GM23338 (cell line): ENCODE results near the gene TECR. TPM values are rescaled to one million over a fixed set of nuclear protein-coding genes. Genes with fewer than 3 reads are reported as not detected.

Source experiments
- ATAC-seq: fragments of 200-7000 bp; cut with Tn5 transposase; 3 replicates; pipeline ENCODE4 v1.9.1; 2020
- DNase-seq: peaks from one replicate; pipeline ENCODE4 v3.0.0-alpha.2; 2015; ENCODE audit warnings: low spot score
- H2AFZ ChIP-seq: fragments of 200-600 bp; sonication (generic); 2 replicates; pipeline ENCODE4 v1.8.0; 2016; ENCODE audit warnings: antibody characterized with exemption, mild to moderate bottlenecking, moderate library complexity
- H3F3A ChIP-seq: fragments of 200-600 bp; sonication (generic); replicated peaks from 2 replicates; pipeline ENCODE4 v1.8.0; 2017; ENCODE audit warnings: antibody characterized with exemption, mixed run types, low read depth
- H3K27ac ChIP-seq: fragments of 200-600 bp; sonication (generic); 2 replicates; pipeline ENCODE4 v1.6.1; 2016; ENCODE audit warnings: low read depth
- H3K27me3 ChIP-seq: fragments of 200-600 bp; sonication (generic); 2 replicates; pipeline ENCODE4 v1.8.0; 2016; ENCODE audit warnings: mild to moderate bottlenecking, mixed run types, moderate library complexity; ENCODE audit not compliant: insufficient read depth
- H3K36me3 ChIP-seq: fragments of 200-600 bp; sonication (generic); 2 replicates; pipeline ENCODE4 v1.8.0; 2016; ENCODE audit warnings: mild to moderate bottlenecking; ENCODE audit not compliant: insufficient read depth
- H3K4me1 ChIP-seq: fragments of 200-600 bp; sonication (generic); 2 replicates; pipeline ENCODE4 v1.8.0; 2016; ENCODE audit warnings: mild to moderate bottlenecking, moderate library complexity; ENCODE audit not compliant: insufficient read depth
- H3K4me2 ChIP-seq: fragments of 200-600 bp; sonication (generic); 2 replicates; pipeline ENCODE4 v1.7.1; 2017; ENCODE audit warnings: mixed run types
- H3K4me3 ChIP-seq: fragments of 200-600 bp; sonication (generic); 2 replicates; pipeline ENCODE4 v1.6.1; 2016; ENCODE audit warnings: mixed run types
- H3K79me2 ChIP-seq: fragments of 200-600 bp; sonication (generic); replicated peaks from 2 replicates; pipeline ENCODE4 v1.8.0; 2017; ENCODE audit warnings: mild to moderate bottlenecking; ENCODE audit not compliant: insufficient read depth
- H3K9me2 ChIP-seq: fragments of 200-600 bp; sonication (generic); 2 replicates; pipeline ENCODE4 v1.8.0; 2017; ENCODE audit not compliant: insufficient read depth
- H4K20me1 ChIP-seq: fragments of 200-600 bp; sonication (generic); replicated peaks from 2 replicates; pipeline ENCODE4 v1.8.0; 2017; ENCODE audit warnings: mild to moderate bottlenecking; ENCODE audit not compliant: insufficient read depth
- H3K27ac Mint-ChIP-seq: 2 replicates; pipeline ENCODE4 v1.8.0; 2020; ENCODE audit warnings: inconsistent platforms, mild to moderate bottlenecking, moderate library complexity, mixed read lengths
- H3K27me3 Mint-ChIP-seq: 3 replicates; pipeline ENCODE4 v1.8.0; 2022; ENCODE audit warnings: low read depth, mild to moderate bottlenecking, moderate library complexity, mixed read lengths, inconsistent platforms; ENCODE audit not compliant: insufficient read depth, poor library complexity
- H3K36me3 Mint-ChIP-seq: 3 replicates; pipeline ENCODE4 v1.8.0; 2021; ENCODE audit warnings: low read depth, mild to moderate bottlenecking, inconsistent platforms, moderate library complexity, mixed read lengths
- H3K4me1 Mint-ChIP-seq: 3 replicates; pipeline ENCODE4 v1.8.0; 2020; ENCODE audit warnings: mild to moderate bottlenecking, inconsistent platforms, mixed read lengths
- H3K4me3 Mint-ChIP-seq: 3 replicates; pipeline ENCODE4 v1.8.0; 2021; ENCODE audit warnings: moderate library complexity, mild to moderate bottlenecking, inconsistent platforms, mixed read lengths
- H3K9me3 Mint-ChIP-seq: 3 replicates; pipeline ENCODE4 v1.8.0; 2020; ENCODE audit warnings: moderate library complexity, mild to moderate bottlenecking, inconsistent platforms, mixed read lengths
- CREB1 ChIP-seq: fragments of 250-450 bp; sonication (Bioruptor Pico); IDR thresholded peaks from 2 replicates; pipeline ENCODE4 v1.5.0; 2020; ENCODE audit warnings: low read depth, mild to moderate bottlenecking, moderate library complexity
- EZH2 ChIP-seq: fragments of 200-600 bp; sonication (generic); IDR thresholded peaks from one replicate; pipeline ENCODE4 v1.8.0; 2017; ENCODE audit warnings: antibody characterized with exemption, mild to moderate bottlenecking, low read depth; ENCODE audit not compliant: unreplicated experiment
- EZH2phosphoT487 ChIP-seq: fragments of 200-600 bp; sonication (generic); IDR thresholded peaks from one replicate; pipeline ENCODE4 v1.8.1; 2018; ENCODE audit warnings: antibody characterized with exemption; ENCODE audit not compliant: unreplicated experiment
- JUNB ChIP-seq: IDR thresholded peaks from one replicate; pipeline ENCODE4 v1.6.1; 2016; ENCODE audit warnings: antibody characterized with exemption; ENCODE audit not compliant: unreplicated experiment
- NANOG ChIP-seq: IDR thresholded peaks from 2 replicates; pipeline ENCODE4 v1.6.1; 2016; ENCODE audit warnings: antibody characterized with exemption, borderline replicate concordance
- POLR2AphosphoS5 ChIP-seq: IDR thresholded peaks from 2 replicates; pipeline ENCODE4 v1.6.1; 2016; ENCODE audit warnings: antibody characterized with exemption, low read depth
- STAT1 ChIP-seq: IDR thresholded peaks from one replicate; pipeline ENCODE4 v1.6.1; 2016; ENCODE audit warnings: antibody characterized with exemption; ENCODE audit not compliant: unreplicated experiment
- ZNF114 ChIP-seq: fragments of 250-450 bp; sonication (Bioruptor Pico); IDR thresholded peaks from 2 replicates; pipeline ENCODE4 v1.5.0; 2020; ENCODE audit warnings: mild to moderate bottlenecking, moderate library complexity
- ZNF331 ChIP-seq: fragments of 250-450 bp; sonication (Bioruptor Pico); IDR thresholded peaks from 2 replicates; pipeline ENCODE4 v1.5.0; 2020; ENCODE audit warnings: low read depth, mild to moderate bottlenecking, moderate library complexity
- polyA plus RNA-seq: library from polyadenylated mRNA; unstranded; fragments of >200 nt; fragmentation: Nextera tagmentation; extraction: Ambion mirVana; gene quantifications from 2 replicates; pipeline ENCODE4 v1.2.1, GENCODE V29; 2016
- total RNA-seq: library from RNA; depleted of rRNA; stranded (reverse); fragments of >200 nt; shearing (Covaris generic); gene quantifications from 2 replicates; pipeline ENCODE4 v1.2.3, GENCODE V29; 2014
- TF ChIP-seq, protein P1 (sequence below): fragments of 250-450 bp; sonication (Bioruptor Pico); IDR thresholded peaks from 2 replicates; pipeline ENCODE4 v1.5.0; 2020; ENCODE audit warnings: mild to moderate bottlenecking, moderate library complexity
- TF ChIP-seq, protein P2 (sequence below): IDR thresholded peaks from one replicate; pipeline ENCODE4 v1.6.1; 2018; ENCODE audit warnings: antibody characterized with exemption; ENCODE audit not compliant: unreplicated experiment
- TF ChIP-seq, protein P3 (sequence below): IDR thresholded peaks from 2 replicates; pipeline ENCODE4 v1.6.1; 2016; ENCODE audit warnings: antibody characterized with exemption
- TF ChIP-seq, protein P4 (sequence below), 2 experiments: fragments of 200-600 bp in 1 of 2; sonication (generic) in 1 of 2; conservative IDR thresholded peaks; 2 replicates each; pipeline versions ENCODE4 v1.5.1 to v1.6.1; 2016 to 2017; ENCODE audit warnings: antibody characterized with exemption in 2 of 2, low read depth in 2 of 2, mild to moderate bottlenecking in 2 of 2, moderate library complexity in 1 of 2

Gene TECR
- total and polyA plus RNA-seq, 2 experiments from 2014 or later = 107 to 268 TPM

DNA sequence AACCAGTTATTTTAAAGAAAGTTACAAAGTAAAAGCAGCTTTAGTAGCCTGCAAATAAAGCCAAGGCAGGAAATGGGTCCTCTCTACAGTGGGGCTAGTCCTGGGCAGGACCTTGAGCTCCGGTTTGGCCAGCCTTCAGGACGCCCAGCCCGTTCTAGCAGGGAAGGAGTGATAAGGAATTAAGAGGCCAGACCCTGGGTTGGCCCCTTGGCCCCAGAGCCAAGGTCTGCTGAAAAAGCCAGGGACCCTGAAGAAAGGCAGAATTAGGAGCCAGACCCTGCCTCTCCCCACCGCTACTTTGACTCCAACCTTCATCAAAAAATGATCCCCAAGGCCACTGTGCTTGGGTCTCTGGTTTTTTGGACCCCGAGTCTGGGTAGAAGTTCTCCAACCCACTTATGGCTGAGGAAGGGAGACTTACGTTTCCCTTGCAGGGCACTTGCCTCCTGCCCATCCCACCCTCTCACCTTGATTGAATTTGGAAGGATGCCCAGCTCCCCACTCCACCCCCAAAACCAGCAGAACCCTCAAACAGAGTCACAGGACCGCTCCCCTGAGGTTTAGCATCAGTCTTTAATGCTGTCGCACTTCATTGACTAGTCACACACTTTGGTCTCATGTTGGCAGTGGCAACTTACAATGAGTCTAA is 15.1 kb upstream of the TECR start:
- Mint-ChIP-seq H3K27ac (no peak overlapping the region), H3K4me1 (peaks cover 24% of the 10 kb centered on the region), H3K4me3 (no peak overlapping the region), H3K9me3 (no peaks in the 10 kb centered on the region; the same call in 2 of the 3 replicates), H3K27me3 (peaks cover 15% of the 10 kb centered on the region), H3K36me3 (peaks cover 34% of the 10 kb centered on the region)
- H3K36me3 ChIP-seq = peaks cover 3% of the 10 kb centered on the region
- TF ChIP-seq EZH2 (no peak), STAT1 (no peak), CREB1 (CRISPR knock-in tag) (no peak), JUNB (no peak), ZNF114 (CRISPR knock-in tag) (no peak), NANOG (no peak), ZNF331 (CRISPR knock-in tag) (no peak), EZH2phosphoT487 (no peak), POLR2AphosphoS5 (no peak)
- TF ChIP-seq, protein P1, sequence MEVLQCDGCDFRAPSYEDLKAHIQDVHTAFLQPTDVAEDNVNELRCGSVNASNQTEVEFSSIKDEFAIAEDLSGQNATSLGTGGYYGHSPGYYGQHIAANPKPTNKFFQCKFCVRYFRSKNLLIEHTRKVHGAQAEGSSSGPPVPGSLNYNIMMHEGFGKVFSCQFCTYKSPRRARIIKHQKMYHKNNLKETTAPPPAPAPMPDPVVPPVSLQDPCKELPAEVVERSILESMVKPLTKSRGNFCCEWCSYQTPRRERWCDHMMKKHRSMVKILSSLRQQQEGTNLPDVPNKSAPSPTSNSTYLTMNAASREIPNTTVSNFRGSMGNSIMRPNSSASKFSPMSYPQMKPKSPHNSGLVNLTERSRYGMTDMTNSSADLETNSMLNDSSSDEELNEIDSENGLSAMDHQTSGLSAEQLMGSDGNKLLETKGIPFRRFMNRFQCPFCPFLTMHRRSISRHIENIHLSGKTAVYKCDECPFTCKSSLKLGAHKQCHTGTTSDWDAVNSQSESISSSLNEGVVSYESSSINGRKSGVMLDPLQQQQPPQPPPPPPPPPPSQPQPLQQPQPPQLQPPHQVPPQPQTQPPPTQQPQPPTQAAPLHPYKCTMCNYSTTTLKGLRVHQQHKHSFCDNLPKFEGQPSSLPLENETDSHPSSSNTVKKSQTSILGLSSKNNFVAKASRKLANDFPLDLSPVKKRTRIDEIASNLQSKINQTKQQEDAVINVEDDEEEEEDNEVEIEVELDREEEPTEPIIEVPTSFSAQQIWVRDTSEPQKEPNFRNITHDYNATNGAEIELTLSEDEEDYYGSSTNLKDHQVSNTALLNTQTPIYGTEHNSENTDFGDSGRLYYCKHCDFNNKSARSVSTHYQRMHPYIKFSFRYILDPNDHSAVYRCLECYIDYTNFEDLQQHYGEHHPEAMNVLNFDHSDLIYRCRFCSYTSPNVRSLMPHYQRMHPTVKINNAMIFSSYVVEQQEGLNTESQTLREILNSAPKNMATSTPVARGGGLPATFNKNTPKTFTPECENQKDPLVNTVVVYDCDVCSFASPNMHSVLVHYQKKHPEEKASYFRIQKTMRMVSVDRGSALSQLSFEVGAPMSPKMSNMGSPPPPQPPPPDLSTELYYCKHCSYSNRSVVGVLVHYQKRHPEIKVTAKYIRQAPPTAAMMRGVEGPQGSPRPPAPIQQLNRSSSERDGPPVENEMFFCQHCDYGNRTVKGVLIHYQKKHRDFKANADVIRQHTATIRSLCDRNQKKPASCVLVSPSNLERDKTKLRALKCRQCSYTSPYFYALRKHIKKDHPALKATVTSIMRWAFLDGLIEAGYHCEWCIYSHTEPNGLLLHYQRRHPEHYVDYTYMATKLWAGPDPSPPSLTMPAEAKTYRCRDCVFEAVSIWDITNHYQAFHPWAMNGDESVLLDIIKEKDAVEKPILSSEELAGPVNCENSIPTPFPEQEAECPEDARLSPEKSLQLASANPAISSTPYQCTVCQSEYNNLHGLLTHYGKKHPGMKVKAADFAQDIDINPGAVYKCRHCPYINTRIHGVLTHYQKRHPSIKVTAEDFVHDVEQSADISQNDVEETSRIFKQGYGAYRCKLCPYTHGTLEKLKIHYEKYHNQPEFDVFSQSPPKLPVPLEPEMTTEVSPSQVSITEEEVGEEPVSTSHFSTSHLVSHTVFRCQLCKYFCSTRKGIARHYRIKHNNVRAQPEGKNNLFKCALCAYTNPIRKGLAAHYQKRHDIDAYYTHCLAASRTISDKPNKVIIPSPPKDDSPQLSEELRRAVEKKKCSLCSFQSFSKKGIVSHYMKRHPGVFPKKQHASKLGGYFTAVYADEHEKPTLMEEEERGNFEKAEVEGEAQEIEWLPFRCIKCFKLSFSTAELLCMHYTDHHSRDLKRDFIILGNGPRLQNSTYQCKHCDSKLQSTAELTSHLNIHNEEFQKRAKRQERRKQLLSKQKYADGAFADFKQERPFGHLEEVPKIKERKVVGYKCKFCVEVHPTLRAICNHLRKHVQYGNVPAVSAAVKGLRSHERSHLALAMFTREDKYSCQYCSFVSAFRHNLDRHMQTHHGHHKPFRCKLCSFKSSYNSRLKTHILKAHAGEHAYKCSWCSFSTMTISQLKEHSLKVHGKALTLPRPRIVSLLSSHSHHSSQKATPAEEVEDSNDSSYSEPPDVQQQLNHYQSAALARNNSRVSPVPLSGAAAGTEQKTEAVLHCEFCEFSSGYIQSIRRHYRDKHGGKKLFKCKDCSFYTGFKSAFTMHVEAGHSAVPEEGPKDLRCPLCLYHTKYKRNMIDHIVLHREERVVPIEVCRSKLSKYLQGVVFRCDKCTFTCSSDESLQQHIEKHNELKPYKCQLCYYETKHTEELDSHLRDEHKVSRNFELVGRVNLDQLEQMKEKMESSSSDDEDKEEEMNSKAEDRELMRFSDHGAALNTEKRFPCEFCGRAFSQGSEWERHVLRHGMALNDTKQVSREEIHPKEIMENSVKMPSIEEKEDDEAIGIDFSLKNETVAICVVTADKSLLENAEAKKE = no peak
- TF ChIP-seq, protein P2, sequence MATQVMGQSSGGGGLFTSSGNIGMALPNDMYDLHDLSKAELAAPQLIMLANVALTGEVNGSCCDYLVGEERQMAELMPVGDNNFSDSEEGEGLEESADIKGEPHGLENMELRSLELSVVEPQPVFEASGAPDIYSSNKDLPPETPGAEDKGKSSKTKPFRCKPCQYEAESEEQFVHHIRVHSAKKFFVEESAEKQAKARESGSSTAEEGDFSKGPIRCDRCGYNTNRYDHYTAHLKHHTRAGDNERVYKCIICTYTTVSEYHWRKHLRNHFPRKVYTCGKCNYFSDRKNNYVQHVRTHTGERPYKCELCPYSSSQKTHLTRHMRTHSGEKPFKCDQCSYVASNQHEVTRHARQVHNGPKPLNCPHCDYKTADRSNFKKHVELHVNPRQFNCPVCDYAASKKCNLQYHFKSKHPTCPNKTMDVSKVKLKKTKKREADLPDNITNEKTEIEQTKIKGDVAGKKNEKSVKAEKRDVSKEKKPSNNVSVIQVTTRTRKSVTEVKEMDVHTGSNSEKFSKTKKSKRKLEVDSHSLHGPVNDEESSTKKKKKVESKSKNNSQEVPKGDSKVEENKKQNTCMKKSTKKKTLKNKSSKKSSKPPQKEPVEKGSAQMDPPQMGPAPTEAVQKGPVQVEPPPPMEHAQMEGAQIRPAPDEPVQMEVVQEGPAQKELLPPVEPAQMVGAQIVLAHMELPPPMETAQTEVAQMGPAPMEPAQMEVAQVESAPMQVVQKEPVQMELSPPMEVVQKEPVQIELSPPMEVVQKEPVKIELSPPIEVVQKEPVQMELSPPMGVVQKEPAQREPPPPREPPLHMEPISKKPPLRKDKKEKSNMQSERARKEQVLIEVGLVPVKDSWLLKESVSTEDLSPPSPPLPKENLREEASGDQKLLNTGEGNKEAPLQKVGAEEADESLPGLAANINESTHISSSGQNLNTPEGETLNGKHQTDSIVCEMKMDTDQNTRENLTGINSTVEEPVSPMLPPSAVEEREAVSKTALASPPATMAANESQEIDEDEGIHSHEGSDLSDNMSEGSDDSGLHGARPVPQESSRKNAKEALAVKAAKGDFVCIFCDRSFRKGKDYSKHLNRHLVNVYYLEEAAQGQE = no peak
- TF ChIP-seq, protein P3, sequence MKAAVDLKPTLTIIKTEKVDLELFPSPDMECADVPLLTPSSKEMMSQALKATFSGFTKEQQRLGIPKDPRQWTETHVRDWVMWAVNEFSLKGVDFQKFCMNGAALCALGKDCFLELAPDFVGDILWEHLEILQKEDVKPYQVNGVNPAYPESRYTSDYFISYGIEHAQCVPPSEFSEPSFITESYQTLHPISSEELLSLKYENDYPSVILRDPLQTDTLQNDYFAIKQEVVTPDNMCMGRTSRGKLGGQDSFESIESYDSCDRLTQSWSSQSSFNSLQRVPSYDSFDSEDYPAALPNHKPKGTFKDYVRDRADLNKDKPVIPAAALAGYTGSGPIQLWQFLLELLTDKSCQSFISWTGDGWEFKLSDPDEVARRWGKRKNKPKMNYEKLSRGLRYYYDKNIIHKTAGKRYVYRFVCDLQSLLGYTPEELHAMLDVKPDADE = no peak
- TF ChIP-seq, protein P4, sequence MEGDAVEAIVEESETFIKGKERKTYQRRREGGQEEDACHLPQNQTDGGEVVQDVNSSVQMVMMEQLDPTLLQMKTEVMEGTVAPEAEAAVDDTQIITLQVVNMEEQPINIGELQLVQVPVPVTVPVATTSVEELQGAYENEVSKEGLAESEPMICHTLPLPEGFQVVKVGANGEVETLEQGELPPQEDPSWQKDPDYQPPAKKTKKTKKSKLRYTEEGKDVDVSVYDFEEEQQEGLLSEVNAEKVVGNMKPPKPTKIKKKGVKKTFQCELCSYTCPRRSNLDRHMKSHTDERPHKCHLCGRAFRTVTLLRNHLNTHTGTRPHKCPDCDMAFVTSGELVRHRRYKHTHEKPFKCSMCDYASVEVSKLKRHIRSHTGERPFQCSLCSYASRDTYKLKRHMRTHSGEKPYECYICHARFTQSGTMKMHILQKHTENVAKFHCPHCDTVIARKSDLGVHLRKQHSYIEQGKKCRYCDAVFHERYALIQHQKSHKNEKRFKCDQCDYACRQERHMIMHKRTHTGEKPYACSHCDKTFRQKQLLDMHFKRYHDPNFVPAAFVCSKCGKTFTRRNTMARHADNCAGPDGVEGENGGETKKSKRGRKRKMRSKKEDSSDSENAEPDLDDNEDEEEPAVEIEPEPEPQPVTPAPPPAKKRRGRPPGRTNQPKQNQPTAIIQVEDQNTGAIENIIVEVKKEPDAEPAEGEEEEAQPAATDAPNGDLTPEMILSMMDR (conservative IDR thresholded peaks at IDR 0.05; ENCODE audit: low read depth in 2 of 2) = no peak
- no peak for ATAC-seq
- DNase-seq = no peak
- no peak overlapping the region for H2AFZ ChIP-seq
- H3K27me3 ChIP-seq = no peaks in the 10 kb centered on the region
- H3K9me2 ChIP-seq = no peaks in the 10 kb centered on the region
- peaks cover 11% of the 10 kb centered on the region; the same call in 1 of the 2 replicates for H3K4me1 ChIP-seq
- H3K4me2 ChIP-seq = no peak overlapping the region
- H3K4me3 ChIP-seq = no peak overlapping the region
- peaks cover 31% of the 10 kb centered on the region for H3K79me2 ChIP-seq
- H3K27ac ChIP-seq = 0 out of 2 replicates have a peak overlapping the region, but pooled peaks have one; percentile 72
- H4K20me1 ChIP-seq = peaks cover 24% of the 10 kb centered on the region; the same call in 1 of the 2 replicates
- H3F3A ChIP-seq = peaks cover 33% of the 10 kb centered on the region
